Stimulated activated CD8-positive, alpha-beta memory T cell treated with anti-CD3 and anti-CD28 coated beads, Interleukin-15, amount 100 ng/mL, for 48 hours (primary cell): ENCODE measurements around the gene TEX53.

Experiments used
- DNase-seq, 2 donors: peaks; one replicate each; pipeline ENCODE4 v3.0.0-alpha.2; 2020; ENCODE audit warnings: low read depth in 2 of 2

The TEX53 gene

DNA sequence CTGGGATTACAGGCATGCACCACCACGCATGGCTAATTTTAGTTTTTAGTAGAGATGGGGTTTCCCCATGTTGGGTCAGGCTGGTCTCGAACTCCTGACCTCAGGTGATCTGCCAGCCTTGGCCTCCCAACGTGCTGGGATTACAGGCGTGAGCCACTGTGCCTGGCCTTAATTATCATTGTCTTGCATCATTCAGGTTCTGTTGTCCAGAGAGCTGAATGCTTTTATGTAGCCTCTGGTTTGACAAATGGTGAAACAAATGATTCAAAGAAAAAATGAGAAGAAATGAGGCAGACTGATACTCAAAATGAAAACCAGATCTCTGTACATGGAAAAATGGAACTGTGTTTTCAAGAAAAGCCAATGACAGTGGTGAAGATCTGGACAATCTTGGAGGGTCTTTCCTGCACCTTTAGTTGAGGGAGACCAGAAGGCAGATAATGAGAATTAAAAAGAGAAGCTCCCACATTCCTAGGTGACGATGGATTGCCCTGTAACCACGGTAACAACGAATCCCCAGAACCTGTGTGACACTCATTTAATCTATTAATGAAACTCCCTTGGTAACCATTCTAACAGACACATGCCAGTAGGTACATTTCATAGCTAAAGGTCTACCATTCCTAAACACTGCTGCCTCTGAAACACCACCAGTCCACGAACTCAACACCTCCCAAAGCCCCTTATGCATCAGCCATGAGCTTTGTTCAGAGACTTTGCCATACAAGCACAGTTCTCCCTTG, 22.8 kb upstream of the TEX53 start:
- no peak for DNase-seq

DNA sequence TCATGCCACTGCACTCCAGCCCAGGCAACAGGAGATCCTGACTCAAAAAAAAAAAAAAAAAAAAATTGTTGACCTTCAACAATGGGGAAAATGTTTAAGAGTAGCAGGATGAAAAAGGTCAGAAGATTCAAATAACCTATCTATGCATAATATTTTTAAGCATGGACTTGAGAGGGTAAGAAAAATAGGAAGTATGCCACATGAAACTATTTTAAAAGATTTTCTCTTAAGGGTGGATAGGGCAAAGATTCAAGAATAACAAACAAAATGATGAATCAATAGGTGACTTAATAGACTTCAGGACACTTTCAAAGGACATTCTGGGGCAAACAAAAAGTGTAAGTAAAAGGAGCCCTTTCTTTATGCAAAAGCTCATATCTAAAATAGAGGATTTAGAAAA, 21.2 kb upstream of the TEX53 start:
- no peak for DNase-seq

GRCh38 chr9:114678130-114678529, 20.5 kb upstream of the TEX53 start:
- DNase-seq: no peak

GRCh38 chr9:114677418-114677817, 19.8 kb upstream of the TEX53 start:
- no peak for DNase-seq

GRCh38 chr9:114676901-114677300, 19.3 kb upstream of the TEX53 start:
- DNase-seq: no peak

DNA sequence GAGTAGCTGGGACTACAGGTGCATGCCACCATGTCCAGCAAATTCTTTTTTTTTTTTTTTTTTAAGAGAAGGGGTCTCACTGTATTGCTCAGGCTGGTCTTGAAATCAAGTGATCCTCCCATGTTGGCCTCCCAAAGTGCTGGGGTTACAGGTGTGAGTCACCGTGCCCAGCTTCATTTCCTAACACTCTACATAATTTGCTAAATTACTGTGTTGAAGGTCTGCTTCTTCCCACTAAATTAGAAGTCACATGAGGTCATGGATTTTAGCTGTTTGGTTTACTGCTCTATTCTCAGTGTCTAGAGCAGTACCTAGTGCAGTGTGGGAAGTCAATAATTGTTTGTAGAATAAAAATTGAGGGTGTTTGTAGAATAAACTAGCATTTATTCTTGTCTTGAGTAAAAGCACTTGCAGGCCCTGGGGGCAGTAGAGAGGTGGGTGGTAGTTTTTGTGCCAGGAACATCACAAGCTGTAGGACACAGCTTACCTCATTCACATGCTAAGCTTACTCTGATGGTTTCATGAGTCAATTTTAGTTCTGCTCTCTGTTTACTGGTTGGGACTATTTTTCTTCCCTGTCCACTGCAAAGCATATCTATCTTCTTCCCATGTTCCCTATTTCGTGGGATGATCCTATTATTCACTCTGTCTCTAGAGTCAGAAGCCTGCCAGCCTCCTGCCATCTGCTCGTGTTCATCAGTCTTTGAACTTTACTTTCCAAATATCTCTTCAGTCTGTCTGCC, 17.4 kb upstream of the TEX53 start:
- DNase-seq: no peak

- DNase-seq: no peak
These were observed 16.6 kb upstream of the TEX53 start for GRCh38 chr9:114674076-114674797.

- DNase-seq: no peak
These were observed 14.0 kb upstream of the TEX53 start for GRCh38 chr9:114671605-114672004.

- DNase-seq: no peak
These were observed 12.4 kb upstream of the TEX53 start for GRCh38 chr9:114669961-114670360.

DNA sequence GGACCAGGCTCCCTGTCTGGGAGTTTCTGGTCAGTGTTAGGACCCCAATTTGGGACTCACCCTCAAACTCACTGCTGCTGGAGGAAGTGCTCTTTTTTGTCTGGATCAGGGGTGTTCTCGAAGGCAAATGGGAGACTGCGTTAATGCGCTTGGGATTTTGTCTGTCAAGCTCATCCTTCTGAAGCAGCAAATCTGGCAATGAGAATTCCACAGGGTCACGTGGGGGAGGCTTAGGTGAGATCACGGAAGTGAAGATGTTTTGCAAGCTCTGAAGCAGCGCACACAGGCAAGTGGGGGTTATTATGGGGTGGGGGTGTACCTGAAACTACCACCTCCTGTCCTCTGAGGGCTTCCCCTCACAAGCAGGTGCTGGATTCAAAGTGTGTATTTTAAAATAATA, 10.5 kb upstream of the TEX53 start:
- no peak for DNase-seq

GRCh38 chr9:114666851-114667250, 9.2 kb upstream of the TEX53 start:
- DNase-seq: no peak

DNA sequence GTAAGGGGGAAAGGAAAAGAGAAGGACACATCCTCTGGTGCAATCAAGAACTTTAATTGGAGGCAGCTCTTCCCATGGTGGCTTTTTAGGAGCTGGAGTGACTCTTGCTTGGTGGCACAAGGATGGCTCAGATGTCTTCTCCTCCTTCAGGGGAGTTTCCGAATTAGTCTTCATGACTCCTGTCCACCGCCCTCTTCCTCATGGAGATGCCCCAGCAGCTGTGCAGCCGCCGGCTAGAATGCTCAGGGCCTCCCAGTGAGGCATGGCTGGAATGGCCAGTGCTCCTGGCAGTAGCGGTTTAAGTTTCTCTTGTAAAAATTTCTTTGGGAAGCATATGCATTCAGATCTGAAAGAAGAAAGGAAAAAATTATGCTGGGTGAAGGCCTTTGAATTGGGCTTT, 8.8 kb upstream of the TEX53 start:
- no peak for DNase-seq

- DNase-seq: no peak
These were observed 6.6 kb upstream of the TEX53 start for GRCh38 chr9:114664181-114664580.

- DNase-seq: peak; percentile 28 to 29
These were observed 4.7 kb upstream of the TEX53 start for GRCh38 chr9:114662081-114662989.

DNA sequence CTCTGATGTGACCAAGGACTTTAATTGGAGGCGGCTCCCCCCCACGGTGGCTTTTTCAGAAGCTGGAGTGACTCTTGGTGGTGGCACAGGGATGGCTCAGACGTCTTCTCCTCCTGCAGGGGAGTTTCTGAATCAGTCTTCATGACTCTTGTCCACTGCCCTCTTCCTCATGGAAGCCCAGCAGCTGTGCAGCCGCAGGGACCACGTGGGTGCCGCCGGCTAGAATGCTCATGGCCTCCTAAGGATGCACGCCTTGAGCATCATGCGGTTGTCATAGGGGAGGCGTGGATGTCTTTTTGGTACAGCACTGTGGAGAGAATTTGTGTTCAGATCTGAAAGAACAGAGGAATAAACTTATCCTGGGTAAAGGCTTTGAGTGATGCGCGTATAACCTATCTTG, 1.3 kb downstream of the TEX53 start:
- no peak for DNase-seq

DNA sequence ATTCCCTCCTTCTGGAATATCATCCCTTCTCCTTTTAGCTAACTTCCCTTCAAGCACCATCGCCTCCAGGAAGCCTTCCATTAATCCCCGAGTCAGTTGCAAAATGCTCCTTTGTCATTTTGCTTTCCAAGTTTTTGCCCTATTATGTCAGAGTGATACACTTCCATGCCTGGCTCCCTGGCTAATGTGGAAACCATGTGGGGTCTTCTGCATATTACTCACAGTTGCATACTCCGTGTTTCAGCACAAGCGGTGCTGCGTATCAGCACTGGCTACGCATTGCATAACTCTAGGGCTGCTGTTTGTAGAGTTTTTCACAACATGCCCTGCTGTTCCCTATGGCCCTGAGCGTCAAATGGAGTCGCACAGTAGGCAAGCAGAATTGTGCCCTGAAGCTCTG, 1.9 kb downstream of the TEX53 start:
- DNase-seq: no peak

DNA sequence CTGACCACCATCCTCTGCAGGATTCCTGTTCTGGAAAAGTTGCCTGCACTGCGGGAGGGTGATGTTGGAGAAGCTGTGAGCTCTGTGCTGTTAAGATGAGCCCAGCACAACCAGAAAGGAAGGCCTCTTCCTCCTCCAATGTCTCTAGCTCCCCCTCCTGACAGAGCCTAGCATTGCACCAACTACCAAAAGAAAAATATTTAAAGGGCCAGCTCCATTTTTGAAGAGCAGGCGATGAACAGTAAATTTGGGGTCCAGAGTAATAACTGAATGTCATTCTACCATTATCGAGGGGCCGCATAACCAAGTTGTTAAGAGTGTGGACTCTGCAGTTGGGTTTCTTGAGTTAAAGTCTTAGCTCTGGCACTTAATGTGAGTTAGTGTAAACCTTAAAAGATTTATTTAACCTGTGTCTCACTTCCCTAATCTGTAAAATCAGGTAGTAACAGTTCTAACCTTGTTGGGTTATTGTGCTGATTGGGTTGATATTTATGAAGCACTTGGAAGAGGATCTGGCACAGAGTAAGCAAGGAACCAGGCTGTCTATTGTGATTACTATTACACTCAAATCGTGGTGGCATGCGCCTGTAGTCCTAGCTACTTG, 3.9 kb downstream of the TEX53 start:
- DNase-seq: peak; percentile 30 to 47

DNA sequence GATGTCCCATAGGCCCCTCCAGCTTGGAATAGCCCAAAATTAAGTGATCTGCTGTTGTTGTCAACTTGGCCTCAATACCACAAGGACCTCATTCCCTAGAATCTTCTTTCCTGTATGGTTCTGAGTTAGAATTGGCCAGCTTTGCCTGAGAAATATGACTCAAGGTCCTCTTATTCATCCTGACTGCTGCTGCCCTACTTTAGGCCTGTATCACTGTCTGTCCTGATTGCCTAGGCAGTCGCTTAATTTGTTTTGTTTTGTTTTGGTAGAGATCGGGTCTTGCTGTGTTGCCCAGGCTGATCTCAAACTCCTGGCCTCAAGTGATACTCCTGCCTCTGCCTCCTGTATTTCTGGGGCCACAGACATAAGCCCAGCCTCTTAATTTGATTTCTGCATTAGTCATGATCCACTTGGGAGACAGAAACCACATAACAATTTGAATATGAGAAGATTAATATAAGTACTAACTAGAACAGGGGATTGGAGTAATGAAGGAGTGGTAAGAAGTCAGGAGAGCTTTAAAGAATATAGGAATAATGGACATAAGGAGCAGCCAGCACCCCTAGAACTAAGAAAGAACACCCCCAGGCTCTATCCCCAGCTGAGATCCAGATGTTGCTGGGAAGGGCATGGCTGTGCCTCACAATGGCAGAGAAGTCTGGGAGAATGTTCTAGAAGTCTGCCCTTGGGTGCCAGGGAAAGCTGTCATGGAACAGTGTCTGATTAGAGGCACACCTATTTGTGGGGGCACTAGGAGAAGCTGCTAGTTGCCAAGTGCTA, 4.6 kb downstream of the TEX53 start:
- no peak for DNase-seq

DNA sequence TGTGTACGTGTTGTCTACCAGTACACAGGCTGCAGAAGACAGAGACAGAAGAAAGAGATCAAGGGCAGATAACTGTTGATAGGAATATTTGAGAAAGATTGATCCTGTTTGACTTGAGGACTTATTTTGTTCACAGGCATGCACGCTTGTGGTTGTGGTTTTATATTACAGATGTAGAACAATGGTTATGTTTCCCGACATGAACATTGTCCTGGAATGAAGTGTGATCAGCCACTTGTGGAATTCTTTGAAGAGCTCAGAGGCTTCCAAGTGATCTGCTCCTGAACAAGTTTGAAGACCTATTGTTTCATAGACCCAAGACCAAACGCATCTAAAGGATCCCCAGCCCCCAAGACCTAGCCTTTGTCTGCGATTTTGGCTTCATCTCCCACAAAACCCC, 13.7 kb downstream of the TEX53 start:
- no peak for DNase-seq

DNA sequence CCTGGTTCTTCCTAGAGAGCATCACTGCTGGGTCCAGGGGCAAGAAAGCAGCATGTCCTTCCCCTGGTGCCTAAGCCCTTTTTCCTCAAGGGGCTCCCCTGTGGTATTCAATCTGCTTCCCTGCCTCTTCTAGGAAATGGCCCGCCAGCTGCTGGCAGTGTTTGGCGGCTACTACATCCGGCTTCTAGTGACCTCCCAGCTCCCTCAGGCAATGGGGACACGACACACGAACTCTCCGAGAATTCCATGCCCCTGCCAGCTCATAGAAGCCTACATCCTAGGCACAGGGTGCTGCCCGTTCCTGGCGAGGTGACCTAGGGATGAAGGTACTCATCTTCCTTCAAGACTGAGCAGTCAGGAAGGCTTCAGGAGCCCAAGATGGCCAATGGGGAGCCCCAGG, 14.6 kb downstream of the TEX53 start:
- no peak for DNase-seq

- DNase-seq: no peak
These were observed 15.6 kb downstream of the TEX53 start for GRCh38 chr9:114641967-114642366.
